ENCODE results near the gene CELF6. TPM values are rescaled to one million over a fixed set of nuclear protein-coding genes. Genes with fewer than 3 reads are reported as not detected.

The CELF6 gene
- polyA plus RNA-seq, 1 donor from 2014 or later = 68.6 TPM

Other genes starting within 250 kb of the CELF6 start
- gene MYO9A, start 202.0 kb downstream of the CELF6 start, polyA plus RNA-seq = 20.7 and 22.7 TPM in 2 replicates
- 3.2 and 7.4 TPM in 2 replicates for gene SENP8, start 201.8 kb downstream of the CELF6 start, polyA plus RNA-seq
- 1.9 and 3.2 TPM in 2 replicates for gene GRAMD2A, start 122.4 kb downstream of the CELF6 start, polyA plus RNA-seq
- 361 and 383 TPM in 2 replicates for gene PKM, start 89.0 kb downstream of the CELF6 start, polyA plus RNA-seq
- gene PARP6, start 47.6 kb downstream of the CELF6 start, polyA plus RNA-seq = 200 and 218 TPM in 2 replicates
- 105 TPM in 2 replicates for gene HEXA, start 55.9 kb upstream of the CELF6 start, polyA plus RNA-seq
- gene TMEM202, start 78.1 kb upstream of the CELF6 start, polyA plus RNA-seq = not detected in 2 replicates
- gene ARIH1, start 154.2 kb upstream of the CELF6 start, polyA plus RNA-seq = 72.1 and 76.7 TPM in 2 replicates